B cell (primary cell): ENCODE results near the gene ARL6IP1. TPM values are rescaled to one million over a fixed set of nuclear protein-coding genes. Genes with fewer than 3 reads are reported as not detected.

Experiments
- ATAC-seq: fragments of 200-7000 bp; cut with Tn5 transposase; one replicate; pipeline ENCODE4 v1.10.0; 2021; ENCODE audit warnings: low read depth, mild to moderate bottlenecking, moderate number of reproducible peaks, moderate library complexity
- CTCF ChIA-PET: fragments of 350-600 bp; sonication (Branson Sonifier 250); formaldehyde crosslinking; loops from one replicate; lab custom pipeline; 2021; ENCODE audit warnings: antibody characterized with exemption, inconsistent platforms; lab: Charles Lee
- POLR2A ChIA-PET: fragments of 350-600 bp; sonication (Branson Sonifier 250); formaldehyde crosslinking; loops from one replicate; lab custom pipeline; 2021; ENCODE audit warnings: antibody characterized with exemption; lab: Charles Lee
- DNase-seq: peaks from one replicate; pipeline ENCODE4 v3.0.0; 2013
- H2AFZ ChIP-seq: 2 replicates; pipeline ENCODE4 v1.6.1; 2012; ENCODE audit warnings: mild to moderate bottlenecking, low read depth, low read length; ENCODE audit not compliant: insufficient read depth, poor library complexity, severe bottlenecking
- H3K27ac ChIP-seq, 2 donors: 1 replicate in 1 of 2; 2 replicates in 1 of 2; pipeline ENCODE4 v1.5.1; 2012 to 2013; ENCODE audit warnings: low read length in 2 of 2, mild to moderate bottlenecking in 2 of 2, moderate library complexity in 1 of 2
- H3K27me3 ChIP-seq, 4 experiments: fragments of 200-600 bp in 1 of 4; sonication (generic) in 1 of 4; replicated peaks in 1 of 4; 1 replicate in 2 of 4; 2 replicates in 2 of 4; pipeline versions ENCODE4 v1.6.1 to v1.7.0; 2013 to 2016; ENCODE audit warnings: low read length in 3 of 4, mild to moderate bottlenecking in 2 of 4, mixed read lengths in 1 of 4, moderate library complexity in 1 of 4; ENCODE audit not compliant: insufficient read depth in 4 of 4, control insufficient read depth in 3 of 4; ENCODE audit errors: control extremely low read depth in 1 of 4
- H3K36me3 ChIP-seq, 2 experiments: replicated peaks in 1 of 2; 1 replicate in 1 of 2; 2 replicates in 1 of 2; pipeline versions ENCODE4 v1.6.1 to v1.7.1; 2013; ENCODE audit warnings: low read length in 1 of 2; ENCODE audit not compliant: insufficient read depth in 2 of 2, control insufficient read depth in 1 of 2; ENCODE audit errors: control extremely low read depth in 1 of 2, extremely low read depth in 1 of 2
- H3K4me1 ChIP-seq, 2 donors: fragments of 200-600 bp in 1 of 2; sonication (generic) in 1 of 2; 1 replicate in 1 of 2; 2 replicates in 1 of 2; pipeline versions ENCODE4 v1.5.1 to v1.6.1; 2013 to 2017; ENCODE audit warnings: low read length in 2 of 2; ENCODE audit not compliant: control insufficient read depth in 2 of 2, insufficient read depth in 2 of 2
- H3K4me2 ChIP-seq: replicated peaks from 2 replicates; pipeline ENCODE3; 2012; ENCODE audit warnings: mild to moderate bottlenecking, low read depth, low read length; ENCODE audit not compliant: poor library complexity, severe bottlenecking
- H3K4me3 ChIP-seq, 5 experiments: fragments of 200-600 bp in 1 of 5; sonication (generic) in 1 of 5; 1 replicate in 3 of 5; 2 replicates in 2 of 5; pipeline versions ENCODE4 v1.5.1 to v1.7.0; 2011 to 2016; ENCODE audit warnings: low read length in 4 of 5, mild to moderate bottlenecking in 4 of 5, low read depth in 2 of 5, control low read depth in 1 of 5, moderate library complexity in 1 of 5; ENCODE audit not compliant: insufficient read depth in 1 of 5; ENCODE audit errors: control extremely low read depth in 1 of 5, extremely low read depth in 1 of 5
- H3K79me2 ChIP-seq: fragments of 200-600 bp; sonication (generic); one replicate; pipeline ENCODE4 v1.6.0; 2016; ENCODE audit warnings: low read length; ENCODE audit not compliant: control insufficient read depth, insufficient read depth
- H3K9ac ChIP-seq: fragments of 200-600 bp; sonication (generic); 2 replicates; pipeline ENCODE4 v1.6.1; 2017; ENCODE audit warnings: mild to moderate bottlenecking, low read length, moderate library complexity
- H3K9me3 ChIP-seq, 3 donors: one replicate each; pipeline versions ENCODE4 v1.6.1 to v1.7.1; 2013; ENCODE audit warnings: low read length in 2 of 3; ENCODE audit not compliant: control insufficient read depth in 2 of 3, insufficient read depth in 1 of 3; ENCODE audit errors: control extremely low read depth in 1 of 3
- H4K20me1 ChIP-seq: 2 replicates; pipeline ENCODE4 v1.6.0; 2012; ENCODE audit warnings: mild to moderate bottlenecking, low read length; ENCODE audit not compliant: insufficient read depth, control insufficient read depth, poor library complexity, severe bottlenecking
- H3K27ac Mint-ChIP-seq: one replicate; pipeline ENCODE4 v1.8.0; 2021; ENCODE audit warnings: mixed read lengths
- H3K27me3 Mint-ChIP-seq: one replicate; pipeline ENCODE4 v1.8.0; 2021; ENCODE audit warnings: mixed read lengths
- H3K4me1 Mint-ChIP-seq: one replicate; pipeline ENCODE4 v1.8.0; 2021; ENCODE audit warnings: mixed read lengths
- H3K4me3 Mint-ChIP-seq: one replicate; pipeline ENCODE4 v1.8.0; 2021; ENCODE audit warnings: mixed read lengths
- H3K9me3 Mint-ChIP-seq: one replicate; pipeline ENCODE4 v1.8.0; 2022; ENCODE audit warnings: mixed read lengths; ENCODE audit not compliant: insufficient read depth
- CTCF ChIP-seq: fragments of 200-600 bp; IDR thresholded peaks from one replicate; pipeline ENCODE4 v1.8.0; 2022; ENCODE audit warnings: antibody characterized with exemption, mild to moderate bottlenecking
- EZH2 ChIP-seq: IDR thresholded peaks from 2 replicates; pipeline ENCODE4 v1.6.1; 2012; ENCODE audit warnings: borderline replicate concordance, low read depth, mild to moderate bottlenecking, moderate library complexity, low read length; ENCODE audit not compliant: insufficient read depth, poor library complexity, severe bottlenecking
- WGBS: methylation state at CpG from one replicate; pipeline ENCODE4 v1.1.5; 2013; ENCODE audit warnings: missing lambda C conversion rate; ENCODE audit not compliant: insufficient coverage; 5-methylcytosine and 5-hydroxymethylcytosine counted together
- intact Hi-C: fragments of 100-400 bp; cut with micrococcal nuclease; formaldehyde crosslinking; loops from one replicate; pipeline ENCODE4 v1.10.0; 2022
- polyA plus RNA-seq: library from polyadenylated mRNA; depleted of rRNA; stranded (reverse); fragments of >200 nt; gene quantifications from 2 replicates; pipeline ENCODE4 v1.2.3, GENCODE V29; 2012
- total RNA-seq, 2 donors: library from RNA; stranded (reverse); fragments of 120-200 nt in 1 of 2; gene quantifications; 1 replicate in 1 of 2; 2 replicates in 1 of 2; pipeline versions ENCODE4 v1.2.3 to v1.2.4, GENCODE V29; 2013 to 2022

Gene ARL6IP1
- total and polyA plus RNA-seq, 2 donors (not counting 1 experiment from before 2014, with no cell fraction given) = 52.0 to 109 TPM

DNA sequence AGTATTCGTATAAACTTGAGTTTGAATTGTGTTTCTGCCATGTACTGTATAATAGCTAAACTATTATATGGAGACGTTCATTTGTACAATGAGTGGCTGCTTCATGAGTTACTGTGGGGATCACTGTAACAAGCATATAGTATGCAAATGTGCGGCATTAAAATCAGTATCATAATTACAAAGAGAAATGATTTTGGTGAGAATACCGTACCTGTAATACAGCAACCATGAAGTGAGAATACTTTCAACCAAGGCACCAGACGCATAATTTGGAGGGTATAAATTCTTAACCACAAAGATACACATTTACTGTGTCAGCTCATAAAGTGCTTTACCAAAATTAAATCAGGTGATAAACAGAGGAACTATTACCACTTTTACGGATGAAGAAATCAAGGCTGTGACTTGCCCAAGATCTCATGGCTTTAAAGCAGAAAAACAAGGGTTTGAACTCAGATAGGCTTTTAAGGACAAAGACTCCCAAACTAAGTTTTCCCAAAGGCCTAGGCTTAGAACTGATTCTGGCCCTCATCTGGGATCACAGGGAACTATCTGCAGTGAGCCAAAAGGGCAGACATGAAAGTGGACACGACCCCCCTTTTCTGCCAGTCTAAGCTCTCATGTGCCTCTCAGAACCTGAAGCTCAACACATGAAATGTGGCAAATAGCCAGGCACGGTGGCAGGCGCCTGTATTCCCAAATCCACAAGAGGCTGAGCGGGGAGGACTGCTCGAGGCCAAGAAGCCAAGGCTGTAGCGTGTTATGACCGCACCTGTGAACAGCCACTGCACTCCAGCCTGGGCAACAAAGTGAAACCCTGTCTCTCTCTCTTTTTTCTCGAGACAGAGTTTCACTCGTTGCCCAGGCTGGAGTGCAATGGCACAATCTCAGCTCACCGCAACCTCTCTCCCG lies 17.7 kb downstream of the ARL6IP1 start:
- no peak overlapping the region for H3K27ac Mint-ChIP-seq
- POLR2A ChIA-PET = no interaction called here
- Histone ChIP-seq H2AFZ (no peak overlapping the region), H3K27me3 (no peaks in the 10 kb centered on the region), H4K20me1 (peaks cover 47% of the 10 kb centered on the region), H3K27ac (no peak overlapping the region), H3K4me3 (no peak overlapping the region), H3K4me2 (no peak overlapping the region), H3K9me3 (no peaks in the 10 kb centered on the region), H3K79me2 (peaks cover 10% of the 10 kb centered on the region), H3K4me1 (peaks cover 13 to 27% of the 10 kb centered on the region in 2 donors), H3K9ac (no peak overlapping the region), H3K36me3 (peaks cover 9 to 60% of the 10 kb centered on the region in 2 experiments)
- DNase-seq (no peak), ATAC-seq (no peak)
- intact Hi-C loops = no loop called here
- TF ChIP-seq CTCF (no peak), EZH2 (no peak)
- no peak overlapping the region for H3K4me3 Mint-ChIP-seq
- no peaks in the 10 kb centered on the region for H3K9me3 Mint-ChIP-seq
- CTCF ChIA-PET = interaction anchor here (1.6 kb wide), 1 partner anchor 18 kb away, joined by 4 read pairs; the partner anchor contains the start of gene ARL6IP1
- no peaks in the 10 kb centered on the region for H3K27me3 Mint-ChIP-seq
- peaks cover 34% of the 10 kb centered on the region for H3K4me1 Mint-ChIP-seq
- WGBS = 92% methylated on average over 10 of the region's 17 CpGs
